ENCODE data around the gene EPHA6. TPM values are rescaled to one million over a fixed set of nuclear protein-coding genes. Genes with fewer than 3 reads are reported as not detected.
"Not testable (repeated sequence)": the region's sequence is repeated elsewhere in the genome, so short reads cannot be mapped to it uniquely, and the experiment has no call there.

Gene EPHA6
- total and polyA plus RNA-seq, 2 experiments from 2014 or later: not detected

DNA sequence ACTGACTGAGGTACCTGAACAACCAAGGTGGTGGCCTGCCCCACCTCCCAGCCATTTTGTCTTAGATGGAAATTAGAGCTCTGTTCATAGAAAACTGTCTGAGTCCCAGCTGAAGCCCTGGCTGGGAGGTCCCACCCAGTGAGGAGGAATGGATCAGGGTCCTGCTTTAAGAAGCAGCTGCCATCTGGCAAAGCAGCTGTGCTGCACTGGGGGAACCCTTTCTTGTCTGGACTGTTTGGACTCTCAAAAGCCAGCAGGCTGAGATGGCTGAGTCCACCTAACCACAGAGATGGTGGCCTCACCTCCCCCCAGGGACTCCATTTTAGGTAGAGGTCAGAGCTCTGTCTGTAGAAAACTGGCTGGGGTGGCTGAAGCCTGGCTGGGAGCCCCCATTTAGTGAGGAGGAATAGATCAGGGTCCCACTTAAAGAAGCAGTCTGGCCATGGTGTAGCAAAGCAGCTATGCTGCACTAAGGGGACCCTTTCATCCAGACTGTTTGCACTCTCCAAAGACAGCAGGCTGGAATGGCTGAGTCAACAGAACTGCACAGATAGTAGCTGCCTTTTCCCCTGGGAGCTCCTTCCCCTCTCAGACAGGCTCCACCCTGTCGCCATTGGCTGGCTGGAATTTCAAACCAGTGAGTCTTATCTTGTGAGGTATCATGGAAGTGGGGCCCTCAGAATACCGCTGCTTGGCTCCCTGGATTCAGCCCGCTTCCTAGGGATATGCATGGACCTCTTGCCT is 116.9 kb downstream of the EPHA6 start:
- no peaks in the 10 kb centered on the region for H3K27me3 ChIP-seq (replicated peaks; ENCODE audit: insufficient read depth)
- H3K4me1 ChIP-seq (ENCODE audit: insufficient read depth): no peaks in the 10 kb centered on the region
- no peak overlapping the region for H3K4me3 ChIP-seq
- TF ChIP-seq EZH2phosphoT487 (IDR thresholded peaks at IDR 0.05; ENCODE audit: insufficient read depth, low read depth) (no peak), EZH2 (IDR thresholded peaks at IDR 0.05; ENCODE audit: insufficient read depth, poor library complexity, severe bottlenecking) (no peak)
- no peak overlapping the region for H3K27ac ChIP-seq
- no peaks in the 10 kb centered on the region for H3K36me3 ChIP-seq (ENCODE audit: low read depth)
- WGBS, 2 experiments (ENCODE audit: low coverage in 1 of 2, low lambda C conversion rate in 2 of 2, missing lambda C conversion rate in 2 of 2): 25 to 45% methylated on average over 3 of the region's 3 CpGs
- no peaks in the 10 kb centered on the region for H3K9me3 ChIP-seq (ENCODE audit: low read depth)
- no peaks in the 10 kb centered on the region for H3K9me2 ChIP-seq (ENCODE audit: insufficient read depth)
- H3F3A ChIP-seq (ENCODE audit: insufficient read depth): no peaks in the 10 kb centered on the region
- in situ Hi-C loops (cut with MboI): no loop called here
- no peak overlapping the region for H3K9ac ChIP-seq
- no peak overlapping the region for H2AFZ ChIP-seq
- no peaks in the 10 kb centered on the region for H3K79me2 ChIP-seq (ENCODE audit: insufficient read depth)
- no peak overlapping the region for H3K4me2 ChIP-seq (ENCODE audit: unreplicated experiment)
- peak; percentile 3 for DNase-seq
- H4K20me1 ChIP-seq (ENCODE audit: insufficient read depth): no peaks in the 10 kb centered on the region

DNA sequence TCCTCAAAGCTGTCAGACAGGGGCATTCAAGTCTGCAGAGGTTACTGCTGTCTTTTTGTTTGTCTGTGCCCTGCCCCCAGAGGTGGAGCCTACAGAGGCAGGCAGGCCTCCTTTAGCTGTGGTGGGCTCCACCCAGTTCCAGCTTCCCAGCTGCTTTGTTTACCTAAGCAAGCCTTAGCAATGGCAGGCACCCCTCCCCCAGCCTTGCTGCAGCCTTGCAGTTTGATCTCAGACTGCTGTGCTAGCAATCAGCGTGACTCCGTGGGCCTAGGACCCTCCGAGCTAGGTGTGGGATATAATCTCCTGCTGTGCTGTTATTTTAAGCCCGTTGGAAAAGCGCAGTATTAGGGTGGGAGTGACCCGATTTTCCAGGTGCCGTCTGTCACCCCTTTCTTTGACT is 127.7 kb downstream of the EPHA6 start:
- 66 to 69% methylated on average over 7 of the region's 7 CpGs for WGBS, 2 experiments (ENCODE audit: low coverage in 1 of 2, low lambda C conversion rate in 2 of 2, missing lambda C conversion rate in 2 of 2)

GRCh38 chr3:96958856-96959255 is 144.5 kb downstream of the EPHA6 start:
- Histone ChIP-seq H2AFZ (no peak overlapping the region), H3K36me3 (ENCODE audit: low read depth) (no peaks in the 10 kb centered on the region), H3K4me3 (no peak overlapping the region), H3K27ac (peak overlapping the region; percentile 61), H3F3A (ENCODE audit: insufficient read depth) (no peaks in the 10 kb centered on the region), H3K9me3 (ENCODE audit: low read depth) (no peaks in the 10 kb centered on the region), H3K4me2 (ENCODE audit: unreplicated experiment) (no peak overlapping the region), H4K20me1 (ENCODE audit: insufficient read depth) (no peaks in the 10 kb centered on the region), H3K9ac (no peak overlapping the region), H3K9me2 (ENCODE audit: insufficient read depth) (no peaks in the 10 kb centered on the region), H3K4me1 (ENCODE audit: insufficient read depth) (peaks cover 11% of the 10 kb centered on the region), H3K79me2 (ENCODE audit: insufficient read depth) (no peaks in the 10 kb centered on the region), H3K27me3 (replicated peaks; ENCODE audit: insufficient read depth) (no peaks in the 10 kb centered on the region)
- TF ChIP-seq EZH2phosphoT487 (IDR thresholded peaks at IDR 0.05; ENCODE audit: insufficient read depth, low read depth) (no peak), EZH2 (IDR thresholded peaks at IDR 0.05; ENCODE audit: insufficient read depth, poor library complexity, severe bottlenecking) (no peak)
- 50 to 59% methylated on average over 4 of the region's 4 CpGs for WGBS, 2 experiments (ENCODE audit: low coverage in 1 of 2, low lambda C conversion rate in 2 of 2, missing lambda C conversion rate in 2 of 2)
- peak; percentile 12 for DNase-seq
- in situ Hi-C loops (cut with MboI): no loop called here

More for the DNA sequence above, 127.7 kb downstream of the EPHA6 start:
- H3K4me3 ChIP-seq; H4K20me1 ChIP-seq (ENCODE audit: insufficient read depth); H3K27me3 ChIP-seq (replicated peaks; ENCODE audit: insufficient read depth); H3K79me2 ChIP-seq (ENCODE audit: insufficient read depth); H3F3A ChIP-seq (ENCODE audit: insufficient read depth); H3K9ac ChIP-seq; DNase-seq; H3K4me1 ChIP-seq (ENCODE audit: insufficient read depth); H3K4me2 ChIP-seq (ENCODE audit: unreplicated experiment); H3K36me3 ChIP-seq (ENCODE audit: low read depth); in situ Hi-C loops (cut with MboI); H3K9me3 ChIP-seq (ENCODE audit: low read depth); H2AFZ ChIP-seq; H3K27ac ChIP-seq; H3K9me2 ChIP-seq (ENCODE audit: insufficient read depth): not testable (repeated sequence)

DNA sequence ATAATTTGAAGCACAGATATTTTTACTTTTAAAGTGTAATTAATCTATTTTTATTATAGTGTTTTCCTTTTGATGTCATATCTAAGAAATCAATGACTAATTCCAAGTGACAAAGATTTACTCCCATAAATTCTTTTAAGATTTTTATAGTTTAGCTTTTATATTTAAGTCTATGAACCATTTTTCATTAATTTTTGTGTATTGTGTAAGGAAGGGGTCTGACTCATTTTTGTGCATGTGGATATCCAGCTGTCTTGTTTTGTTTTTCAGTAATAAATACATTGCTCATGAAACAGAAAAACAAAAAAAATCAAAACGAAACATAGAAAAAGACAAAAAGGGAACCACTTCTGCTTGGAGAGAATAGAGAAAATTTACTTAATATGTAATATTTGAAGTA is 145.1 kb downstream of the EPHA6 start:
- peak; percentile 32 for DNase-seq
- in situ Hi-C loops (cut with MboI): no loop called here
- H3K9ac ChIP-seq: peak overlapping the region; percentile 37; the same call in 1 of the 2 replicates
- no peaks in the 10 kb centered on the region for H3F3A ChIP-seq (ENCODE audit: insufficient read depth)
- H3K36me3 ChIP-seq (ENCODE audit: low read depth): no peaks in the 10 kb centered on the region
- WGBS, 2 experiments (ENCODE audit: low coverage in 1 of 2, low lambda C conversion rate in 2 of 2, missing lambda C conversion rate in 2 of 2): 0 to 3% methylated on average over 1 of the region's 1 CpG
- peak overlapping the region; percentile 61 for H3K27ac ChIP-seq
- peaks cover 11% of the 10 kb centered on the region for H3K4me1 ChIP-seq (ENCODE audit: insufficient read depth)
- H3K4me3 ChIP-seq: no peak overlapping the region
- no peak overlapping the region for H3K4me2 ChIP-seq (ENCODE audit: unreplicated experiment)
- no peaks in the 10 kb centered on the region for H3K9me2 ChIP-seq (ENCODE audit: insufficient read depth)
- TF ChIP-seq EZH2phosphoT487 (IDR thresholded peaks at IDR 0.05; ENCODE audit: insufficient read depth, low read depth): no peak
- no peaks in the 10 kb centered on the region for H3K9me3 ChIP-seq (ENCODE audit: low read depth)
- H4K20me1 ChIP-seq (ENCODE audit: insufficient read depth): no peaks in the 10 kb centered on the region
- H3K27me3 ChIP-seq (replicated peaks; ENCODE audit: insufficient read depth): no peaks in the 10 kb centered on the region
- no peak overlapping the region for H2AFZ ChIP-seq
- H3K79me2 ChIP-seq (ENCODE audit: insufficient read depth): no peaks in the 10 kb centered on the region

Data from GM23248 (cell line).